ENCODE data around the gene MRPL53. TPM values are rescaled to one million over a fixed set of nuclear protein-coding genes. Genes with fewer than 3 reads are reported as not detected.

MRPL53 gene
- total RNA-seq, 1 donor from 2014 or later, result 81.3 TPM

- no peak for TF ChIP-seq CTCF (IDR thresholded peaks at IDR 0.05)
- no peaks in the 10 kb centered on the region for H3K9me3 ChIP-seq
- peak in 1 of 2 donors; percentile 9 for ATAC-seq
- no peak for DNase-seq
- no peak overlapping the region for H3K27ac ChIP-seq
- H3K4me1 ChIP-seq, result no peaks in the 10 kb centered on the region
- H3K27me3 ChIP-seq (ENCODE audit: low read depth), result no peaks in the 10 kb centered on the region
- peaks cover 68% of the 10 kb centered on the region for H3K36me3 ChIP-seq
- H3K4me3 ChIP-seq, result no peak overlapping the region
- intact Hi-C loops (cut with DNase I), result no loop called here
These were observed 42.7 kb downstream of the MRPL53 start for GRCh38 chr2:74429487-74430451.

GRCh38 chr2:74428675-74429074, 43.8 kb downstream of the MRPL53 start:
- intact Hi-C loops (cut with DNase I), result no loop called here
- DNase-seq, result no peak
- TF ChIP-seq CTCF (IDR thresholded peaks at IDR 0.05), result no peak
- Histone ChIP-seq H3K36me3 (peaks cover 68% of the 10 kb centered on the region), H3K27me3 (ENCODE audit: low read depth) (no peaks in the 10 kb centered on the region), H3K27ac (no peak overlapping the region), H3K4me3 (no peak overlapping the region), H3K4me1 (no peaks in the 10 kb centered on the region), H3K9me3 (no peaks in the 10 kb centered on the region)
- no peak for ATAC-seq

- H3K36me3 ChIP-seq, result peaks cover 68% of the 10 kb centered on the region
- no peaks in the 10 kb centered on the region for H3K27me3 ChIP-seq (ENCODE audit: low read depth)
- no peak overlapping the region for H3K27ac ChIP-seq
- intact Hi-C loops (cut with DNase I), result no loop called here
- H3K4me1 ChIP-seq, result no peaks in the 10 kb centered on the region
- no peak overlapping the region for H3K4me3 ChIP-seq
- H3K9me3 ChIP-seq, result no peaks in the 10 kb centered on the region
- TF ChIP-seq CTCF (IDR thresholded peaks at IDR 0.05), result no peak
- DNase-seq (no peak), ATAC-seq (no peak)
These were observed 44.9 kb downstream of the MRPL53 start for GRCh38 chr2:74427551-74427950.

GRCh38 chr2:74426181-74426758, 46.2 kb downstream of the MRPL53 start:
- ATAC-seq (no peak), DNase-seq (no peak)
- Histone ChIP-seq H3K4me1 (peaks cover 7% of the 10 kb centered on the region), H3K27me3 (ENCODE audit: low read depth) (no peaks in the 10 kb centered on the region), H3K36me3 (peaks cover 55% of the 10 kb centered on the region), H3K4me3 (no peak overlapping the region), H3K9me3 (no peaks in the 10 kb centered on the region), H3K27ac (no peak overlapping the region)
- no peak for TF ChIP-seq CTCF (IDR thresholded peaks at IDR 0.05)
- intact Hi-C loops (cut with DNase I), result no loop called here

- Histone ChIP-seq H3K4me1 (peaks cover 14% of the 10 kb centered on the region), H3K27me3 (ENCODE audit: low read depth) (no peaks in the 10 kb centered on the region), H3K4me3 (no peak overlapping the region), H3K27ac (no peak overlapping the region), H3K9me3 (no peaks in the 10 kb centered on the region), H3K36me3 (peaks cover 50% of the 10 kb centered on the region)
- DNase-seq (no peak), ATAC-seq (no peak)
- intact Hi-C loops (cut with DNase I), result no loop called here
- TF ChIP-seq CTCF (IDR thresholded peaks at IDR 0.05), result no peak
These were observed 47.0 kb downstream of the MRPL53 start for GRCh38 chr2:74425523-74425922.
